ENCODE measurements around the gene CLMP. TPM values are rescaled to one million over a fixed set of nuclear protein-coding genes. Genes with fewer than 3 reads are reported as not detected.

CLMP gene
- total RNA-seq, 1 donor from 2014 or later, result 34.5 TPM

GRCh38 chr11:123065621-123066020, 129.4 kb downstream of the CLMP start:
- Histone ChIP-seq H3K4me3 (ENCODE audit: low read depth, low read length) (no peak overlapping the region), H3K36me3 (ENCODE audit: control insufficient read depth, insufficient read depth, low read length) (peaks cover 4% of the 10 kb centered on the region), H3K27me3 (ENCODE audit: control insufficient read depth, insufficient read depth, low read length) (no peaks in the 10 kb centered on the region)
- TF ChIP-seq, protein P1, sequence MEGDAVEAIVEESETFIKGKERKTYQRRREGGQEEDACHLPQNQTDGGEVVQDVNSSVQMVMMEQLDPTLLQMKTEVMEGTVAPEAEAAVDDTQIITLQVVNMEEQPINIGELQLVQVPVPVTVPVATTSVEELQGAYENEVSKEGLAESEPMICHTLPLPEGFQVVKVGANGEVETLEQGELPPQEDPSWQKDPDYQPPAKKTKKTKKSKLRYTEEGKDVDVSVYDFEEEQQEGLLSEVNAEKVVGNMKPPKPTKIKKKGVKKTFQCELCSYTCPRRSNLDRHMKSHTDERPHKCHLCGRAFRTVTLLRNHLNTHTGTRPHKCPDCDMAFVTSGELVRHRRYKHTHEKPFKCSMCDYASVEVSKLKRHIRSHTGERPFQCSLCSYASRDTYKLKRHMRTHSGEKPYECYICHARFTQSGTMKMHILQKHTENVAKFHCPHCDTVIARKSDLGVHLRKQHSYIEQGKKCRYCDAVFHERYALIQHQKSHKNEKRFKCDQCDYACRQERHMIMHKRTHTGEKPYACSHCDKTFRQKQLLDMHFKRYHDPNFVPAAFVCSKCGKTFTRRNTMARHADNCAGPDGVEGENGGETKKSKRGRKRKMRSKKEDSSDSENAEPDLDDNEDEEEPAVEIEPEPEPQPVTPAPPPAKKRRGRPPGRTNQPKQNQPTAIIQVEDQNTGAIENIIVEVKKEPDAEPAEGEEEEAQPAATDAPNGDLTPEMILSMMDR (IDR thresholded peaks at IDR 0.05; ENCODE audit: insufficient read depth, low read length, severe bottlenecking), result no peak
- peak; percentile 57 for DNase-seq (ENCODE audit: low read depth)
- FAIRE-seq, result no peak

- Histone ChIP-seq H3K27me3 (ENCODE audit: control insufficient read depth, insufficient read depth, low read length) (no peaks in the 10 kb centered on the region), H3K36me3 (ENCODE audit: control insufficient read depth, insufficient read depth, low read length) (peaks cover 17% of the 10 kb centered on the region), H3K4me3 (ENCODE audit: low read depth, low read length) (peak overlapping the region; percentile 83)
- TF ChIP-seq, protein P1 (IDR thresholded peaks at IDR 0.05; ENCODE audit: insufficient read depth, low read length, severe bottlenecking), result no peak
- FAIRE-seq (no peak), DNase-seq (ENCODE audit: low read depth) (no peak)
Measured at GRCh38 chr11:123063826-123064657, 131.0 kb downstream of the CLMP start.

- TF ChIP-seq, protein P1 (IDR thresholded peaks at IDR 0.05; ENCODE audit: insufficient read depth, low read length, severe bottlenecking), result no peak
- FAIRE-seq, result no peak
- peak; percentile 54 for DNase-seq (ENCODE audit: low read depth)
- H3K36me3 ChIP-seq (ENCODE audit: control insufficient read depth, insufficient read depth, low read length), result peaks cover 23% of the 10 kb centered on the region
- no peaks in the 10 kb centered on the region for H3K27me3 ChIP-seq (ENCODE audit: control insufficient read depth, insufficient read depth, low read length)
- peak overlapping the region; percentile 83 for H3K4me3 ChIP-seq (ENCODE audit: low read depth, low read length)
Measured at GRCh38 chr11:123062892-123063825, 131.9 kb downstream of the CLMP start.

GRCh38 chr11:123062158-123062891, 132.7 kb downstream of the CLMP start:
- no peak for FAIRE-seq
- DNase-seq (ENCODE audit: low read depth), result peak; percentile 96
- TF ChIP-seq, protein P1 (IDR thresholded peaks at IDR 0.05; ENCODE audit: insufficient read depth, low read length, severe bottlenecking), result no peak
- peak overlapping the region; percentile 83 for H3K4me3 ChIP-seq (ENCODE audit: low read depth, low read length)
- no peaks in the 10 kb centered on the region for H3K27me3 ChIP-seq (ENCODE audit: control insufficient read depth, insufficient read depth, low read length)
- peaks cover 29% of the 10 kb centered on the region for H3K36me3 ChIP-seq (ENCODE audit: control insufficient read depth, insufficient read depth, low read length)

DNA sequence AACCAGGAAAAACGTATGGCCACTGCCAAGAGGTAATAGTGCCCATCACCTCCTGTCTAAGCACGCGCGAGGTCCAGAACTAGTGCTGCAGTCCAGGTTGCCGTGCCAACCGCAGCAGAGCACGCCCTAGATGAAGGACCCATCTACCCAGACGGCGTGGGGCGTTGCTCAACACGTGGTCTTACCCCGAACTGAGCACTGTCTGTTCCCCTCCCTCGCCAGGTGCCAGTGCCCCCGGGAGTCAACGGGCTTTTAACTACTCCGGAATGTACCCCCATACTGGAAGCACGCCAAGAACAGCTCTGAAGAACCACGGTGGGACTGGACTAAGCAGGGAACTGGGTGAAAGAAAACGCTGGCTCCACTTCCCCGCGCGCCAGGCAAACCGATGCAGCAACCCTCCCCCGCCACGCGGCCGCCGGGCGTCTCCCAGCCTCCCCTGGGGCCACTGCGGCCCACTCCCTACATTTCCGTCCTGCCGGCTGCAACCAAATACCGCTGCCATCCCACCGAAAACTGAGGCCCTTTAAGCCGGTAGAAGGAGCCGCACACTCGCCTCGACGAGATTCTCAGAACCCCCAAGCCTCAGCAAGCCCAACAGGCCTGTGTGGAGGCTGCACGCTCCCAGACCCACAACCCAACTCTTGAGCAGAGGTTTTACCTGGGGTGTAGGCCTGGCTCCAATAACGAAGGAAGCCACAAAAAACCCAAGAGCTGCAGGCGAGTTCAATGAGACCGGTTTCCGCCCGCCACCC, 133.5 kb downstream of the CLMP start, which contains the start of gene HSPA8:
HSPA8 (minus strand) TSS at position 734 of the 755 bp plus-strand sequence. CDS start 812 bp downstream, outside the sequence.
- peaks cover 29% of the 10 kb centered on the region for H3K36me3 ChIP-seq (ENCODE audit: control insufficient read depth, insufficient read depth, low read length)
- H3K4me3 ChIP-seq (ENCODE audit: low read depth, low read length), result peak within 1 kb of the TSS; percentile 83
- TF ChIP-seq, protein P1 (IDR thresholded peaks at IDR 0.05; ENCODE audit: insufficient read depth, low read length, severe bottlenecking), result no peak
- no peak for DNase-seq (ENCODE audit: low read depth)
- no peak for FAIRE-seq
- H3K27me3 ChIP-seq (ENCODE audit: control insufficient read depth, insufficient read depth, low read length), result no peaks in the 10 kb centered on the region
